Choroid plexus epithelial cell (primary cell): ENCODE measurements around the gene GGTLC1.

Experiments used
- DNase-seq: peaks from one replicate; pipeline ENCODE4 v3.0.0-alpha.2; 2010; ENCODE audit warnings: low read depth
- H3K4me3 ChIP-seq: 2 replicates; pipeline ENCODE4 v1.5.1; 2011; ENCODE audit warnings: low read depth, mild to moderate bottlenecking, control low read depth, low read length, moderate library complexity
- TF ChIP-seq, protein P1 (sequence below): conservative IDR thresholded peaks from 2 replicates; pipeline ENCODE4 v1.5.1; 2011; ENCODE audit warnings: low read depth, mild to moderate bottlenecking, control low read depth, inconsistent platforms, low read length, moderate library complexity

Gene GGTLC1

DNA sequence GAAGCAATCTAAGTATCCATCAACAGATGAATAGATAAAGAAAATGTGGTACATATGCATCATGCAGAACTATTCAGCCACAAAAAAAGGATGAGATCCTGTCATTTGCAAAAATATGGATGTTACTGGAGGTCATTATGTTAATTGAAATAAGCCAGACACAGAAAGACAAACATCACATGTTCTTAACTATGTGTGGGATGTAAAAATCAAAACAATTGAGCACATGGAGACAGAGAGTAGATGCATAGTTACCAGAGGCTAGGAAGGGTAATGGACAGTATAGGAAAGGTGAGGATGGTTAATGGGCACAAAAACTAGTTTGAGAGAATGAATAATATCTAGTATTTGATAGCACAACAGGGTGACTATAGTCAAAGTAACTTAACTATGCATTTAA, 26.3 kb downstream of the GGTLC1 start:
- no peak for DNase-seq
- TF ChIP-seq, protein P1, sequence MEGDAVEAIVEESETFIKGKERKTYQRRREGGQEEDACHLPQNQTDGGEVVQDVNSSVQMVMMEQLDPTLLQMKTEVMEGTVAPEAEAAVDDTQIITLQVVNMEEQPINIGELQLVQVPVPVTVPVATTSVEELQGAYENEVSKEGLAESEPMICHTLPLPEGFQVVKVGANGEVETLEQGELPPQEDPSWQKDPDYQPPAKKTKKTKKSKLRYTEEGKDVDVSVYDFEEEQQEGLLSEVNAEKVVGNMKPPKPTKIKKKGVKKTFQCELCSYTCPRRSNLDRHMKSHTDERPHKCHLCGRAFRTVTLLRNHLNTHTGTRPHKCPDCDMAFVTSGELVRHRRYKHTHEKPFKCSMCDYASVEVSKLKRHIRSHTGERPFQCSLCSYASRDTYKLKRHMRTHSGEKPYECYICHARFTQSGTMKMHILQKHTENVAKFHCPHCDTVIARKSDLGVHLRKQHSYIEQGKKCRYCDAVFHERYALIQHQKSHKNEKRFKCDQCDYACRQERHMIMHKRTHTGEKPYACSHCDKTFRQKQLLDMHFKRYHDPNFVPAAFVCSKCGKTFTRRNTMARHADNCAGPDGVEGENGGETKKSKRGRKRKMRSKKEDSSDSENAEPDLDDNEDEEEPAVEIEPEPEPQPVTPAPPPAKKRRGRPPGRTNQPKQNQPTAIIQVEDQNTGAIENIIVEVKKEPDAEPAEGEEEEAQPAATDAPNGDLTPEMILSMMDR: no peak

GRCh38 chr20:23959054-23959453, 29.5 kb downstream of the GGTLC1 start:
- TF ChIP-seq, protein P1: no peak
- DNase-seq: no peak

More for the DNA sequence above, 26.3 kb downstream of the GGTLC1 start:
- H3K4me3 ChIP-seq: no peak overlapping the region

GRCh38 chr20:23955896-23956295, 32.7 kb downstream of the GGTLC1 start:
- DNase-seq: no peak
- no peak overlapping the region for H3K4me3 ChIP-seq
- TF ChIP-seq, protein P1: no peak

More at GRCh38 chr20:23959054-23959453, 29.5 kb downstream of the GGTLC1 start:
- H3K4me3 ChIP-seq: no peak overlapping the region

GRCh38 chr20:23954008-23954745, 34.4 kb downstream of the GGTLC1 start:
- TF ChIP-seq, protein P1: no peak
- no peak for DNase-seq
- H3K4me3 ChIP-seq: no peak overlapping the region

- TF ChIP-seq, protein P1: no peak
- DNase-seq: no peak
- H3K4me3 ChIP-seq: no peak overlapping the region
Observed at GRCh38 chr20:23946206-23946605, 42.4 kb downstream of the GGTLC1 start.

GRCh38 chr20:23943304-23943703, 45.3 kb downstream of the GGTLC1 start:
- TF ChIP-seq, protein P1: no peak
- no peak overlapping the region for H3K4me3 ChIP-seq
- DNase-seq: no peak

GRCh38 chr20:23939641-23940040, 48.9 kb downstream of the GGTLC1 start:
- DNase-seq: no peak
- no peak overlapping the region for H3K4me3 ChIP-seq
- TF ChIP-seq, protein P1: no peak
